HepG2 (cell line): Measurements from ENCODE around the gene SENP5. TPM values are rescaled to one million over a fixed set of nuclear protein-coding genes. Genes with fewer than 3 reads are reported as not detected.

Source experiments
- FOXM1 ChIP-seq: sonication (generic); formaldehyde crosslinking; IDR thresholded peaks from 2 replicates; pipeline ENCODE4 v1.5.0; 2020; ENCODE audit warnings: missing genetic modification reagents
- HDAC1 ChIP-seq: sonication (generic); formaldehyde crosslinking; IDR thresholded peaks from 2 replicates; pipeline ENCODE4 v1.5.1; 2020; ENCODE audit warnings: mild to moderate bottlenecking, missing genetic modification reagents
- IKZF1 ChIP-seq: fragments of 450-650 bp; IDR thresholded peaks from 2 replicates; pipeline ENCODE4 v1.7.1; 2016
- MTF1 ChIP-seq: sonication (generic); formaldehyde crosslinking; IDR thresholded peaks from 2 replicates; pipeline ENCODE4 v1.5.0; 2020; ENCODE audit warnings: missing genetic modification reagents
- NFATC3 ChIP-seq: sonication (generic); formaldehyde crosslinking; IDR thresholded peaks from 2 replicates; pipeline ENCODE4 v1.5.1; 2020; ENCODE audit warnings: mild to moderate bottlenecking, missing genetic modification reagents
- ZFP36 ChIP-seq: fragments of 150-350 bp; IDR thresholded peaks from 2 replicates; pipeline ENCODE4 v1.6.1; 2018; ENCODE audit warnings: borderline replicate concordance, low read length, low read depth; ENCODE audit not compliant: partially characterized antibody
- ZFP37 ChIP-seq: sonication (generic); formaldehyde crosslinking; IDR thresholded peaks from 2 replicates; pipeline ENCODE4 v1.4.0; 2020; ENCODE audit warnings: missing genetic modification reagents, borderline replicate concordance
- ZNF160 ChIP-seq: sonication (generic); formaldehyde crosslinking; IDR thresholded peaks from 2 replicates; pipeline ENCODE4 v1.8.0; 2022; ENCODE audit warnings: mild to moderate bottlenecking, inconsistent platforms, missing genetic modification reagents
- ZNF839 ChIP-seq: sonication (generic); formaldehyde crosslinking; IDR thresholded peaks from 2 replicates; pipeline ENCODE4 v1.4.0; 2020; ENCODE audit warnings: missing genetic modification reagents, mild to moderate bottlenecking, borderline replicate concordance
- polyA plus RNA-seq, 8 experiments: library from polyadenylated mRNA; depleted of rRNA in 3 of 8; stranded (reverse) in 7 of 8; unstranded in 1 of 8; fragments of >200 nt; fragmentation: Illumina TruSeq in 4 of 8; extraction: Trizol in 4 of 8; gene quantifications; 2 replicates each; pipeline versions ENCODE4 v1.2.1 to v1.2.3, GENCODE V29; 2011 to 2016; ENCODE audit warnings: low read depth in 4 of 8, missing spikeins in 1 of 8, mixed read lengths in 1 of 8; ENCODE audit not compliant: insufficient read depth in 1 of 8
- total RNA-seq, 5 experiments: library from RNA; depleted of rRNA; stranded (reverse); fragments of >200 nt; fragmentation: Illumina TruSeq; extraction: Trizol; gene quantifications; 2 replicates each; pipeline ENCODE4 v1.2.3, GENCODE V29; 2016; ENCODE audit warnings: low read depth in 1 of 5
- TF ChIP-seq, protein P1 (sequence below): sonication (generic); formaldehyde crosslinking; IDR thresholded peaks from 2 replicates; pipeline ENCODE4 v1.5.0; 2020; ENCODE audit warnings: mild to moderate bottlenecking, missing genetic modification reagents
- TF ChIP-seq, protein P2 (sequence below): sonication (generic); formaldehyde crosslinking; IDR thresholded peaks from 2 replicates; pipeline ENCODE4 v1.9.0; 2022; ENCODE audit warnings: low read depth, missing genetic modification reagents
- TF ChIP-seq, protein P3 (sequence below): sonication (generic); formaldehyde crosslinking; IDR thresholded peaks from 2 replicates; pipeline ENCODE4 v1.4.0; 2020; ENCODE audit warnings: missing genetic modification reagents
- TF ChIP-seq, protein P4 (sequence below): IDR thresholded peaks from 2 replicates; pipeline ENCODE4 v1.6.1; 2016; ENCODE audit warnings: control low read depth
- TF ChIP-seq, protein P5 (sequence below): sonication (generic); formaldehyde crosslinking; IDR thresholded peaks from 2 replicates; pipeline ENCODE4 v1.5.1; 2020; ENCODE audit warnings: missing genetic modification reagents, mild to moderate bottlenecking, borderline replicate concordance
- TF ChIP-seq, protein P6 (sequence below): sonication (generic); formaldehyde crosslinking; IDR thresholded peaks from 2 replicates; pipeline ENCODE4 v1.4.0; 2020; ENCODE audit warnings: missing genetic modification reagents
- TF ChIP-seq, protein P7 (sequence below): IDR thresholded peaks from 2 replicates; pipeline ENCODE4 v1.6.1; 2016

SENP5 gene
- total and polyA plus RNA-seq, 2 of the 13 experiments (the other 11 are each of a cell fraction or from before 2014, with no cell fraction given): 17.6 to 30.9 TPM

DNA sequence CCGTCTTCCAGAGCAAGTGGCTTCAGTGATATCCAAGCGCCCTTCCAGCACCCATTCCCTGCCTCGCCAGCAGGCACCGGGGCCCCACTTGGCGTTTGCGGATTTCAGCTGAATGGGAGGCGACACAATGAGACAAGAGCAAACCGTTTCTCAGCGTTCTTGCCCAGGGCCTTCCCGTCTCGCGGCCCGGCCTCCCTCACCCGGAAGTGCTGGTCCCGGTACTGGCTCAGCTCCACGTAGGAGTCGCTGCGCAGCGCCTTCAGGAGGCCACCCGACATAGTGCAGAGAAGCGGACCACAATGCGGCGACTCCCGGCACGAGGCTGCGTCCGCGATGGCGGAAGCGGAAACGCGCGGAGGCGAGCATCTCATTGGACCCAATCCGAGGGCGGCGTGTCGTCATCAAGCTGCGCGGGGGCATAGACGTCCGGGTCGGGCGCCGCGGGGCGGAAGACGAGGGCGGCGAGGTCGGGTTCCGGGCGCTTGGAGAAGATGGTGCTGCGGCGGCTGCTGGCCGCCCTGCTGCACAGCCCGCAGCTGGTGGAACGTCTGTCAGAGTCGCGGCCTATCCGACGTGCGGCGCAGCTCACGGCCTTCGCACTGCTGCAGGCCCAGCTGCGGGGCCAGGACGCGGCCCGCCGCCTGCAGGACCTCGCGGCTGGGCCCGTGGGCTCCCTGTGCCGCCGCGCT lies 74.7 kb downstream of the SENP5 start, which contains the start of gene NCBP2 (continued):
- TF ChIP-seq, protein P1, sequence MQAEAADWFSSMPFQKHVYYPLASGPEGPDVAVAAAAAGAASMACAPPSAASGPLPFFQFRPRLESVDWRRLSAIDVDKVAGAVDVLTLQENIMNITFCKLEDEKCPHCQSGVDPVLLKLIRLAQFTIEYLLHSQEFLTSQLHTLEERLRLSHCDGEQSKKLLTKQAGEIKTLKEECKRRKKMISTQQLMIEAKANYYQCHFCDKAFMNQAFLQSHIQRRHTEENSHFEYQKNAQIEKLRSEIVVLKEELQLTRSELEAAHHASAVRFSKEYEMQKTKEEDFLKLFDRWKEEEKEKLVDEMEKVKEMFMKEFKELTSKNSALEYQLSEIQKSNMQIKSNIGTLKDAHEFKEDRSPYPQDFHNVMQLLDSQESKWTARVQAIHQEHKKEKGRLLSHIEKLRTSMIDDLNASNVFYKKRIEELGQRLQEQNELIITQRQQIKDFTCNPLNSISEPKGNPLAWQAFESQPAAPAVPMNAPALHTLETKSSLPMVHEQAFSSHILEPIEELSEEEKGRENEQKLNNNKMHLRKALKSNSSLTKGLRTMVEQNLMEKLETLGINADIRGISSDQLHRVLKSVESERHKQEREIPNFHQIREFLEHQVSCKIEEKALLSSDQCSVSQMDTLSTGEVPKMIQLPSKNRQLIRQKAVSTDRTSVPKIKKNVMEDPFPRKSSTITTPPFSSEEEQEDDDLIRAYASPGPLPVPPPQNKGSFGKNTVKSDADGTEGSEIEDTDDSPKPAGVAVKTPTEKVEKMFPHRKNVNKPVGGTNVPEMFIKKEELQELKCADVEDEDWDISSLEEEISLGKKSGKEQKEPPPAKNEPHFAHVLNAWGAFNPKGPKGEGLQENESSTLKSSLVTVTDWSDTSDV (CRISPR knock-in tag): no peak
- TF ChIP-seq ZFP37 (CRISPR knock-in tag) (0 out of 2 replicates have a peak, but pooled peaks have one; percentile 26), ZNF160 (CRISPR knock-in tag) (peak; percentile 29; the same call in 1 of the 2 replicates), HDAC1 (CRISPR knock-in tag) (peak; percentile 98), FOXM1 (CRISPR knock-in tag) (no peak), ZNF839 (CRISPR knock-in tag) (peak; percentile 44; the same call in 1 of the 2 replicates), IKZF1 (no peak), NFATC3 (CRISPR knock-in tag) (peak; percentile 90), MTF1 (no peak), ZFP36 (no peak)
- TF ChIP-seq, protein P2, sequence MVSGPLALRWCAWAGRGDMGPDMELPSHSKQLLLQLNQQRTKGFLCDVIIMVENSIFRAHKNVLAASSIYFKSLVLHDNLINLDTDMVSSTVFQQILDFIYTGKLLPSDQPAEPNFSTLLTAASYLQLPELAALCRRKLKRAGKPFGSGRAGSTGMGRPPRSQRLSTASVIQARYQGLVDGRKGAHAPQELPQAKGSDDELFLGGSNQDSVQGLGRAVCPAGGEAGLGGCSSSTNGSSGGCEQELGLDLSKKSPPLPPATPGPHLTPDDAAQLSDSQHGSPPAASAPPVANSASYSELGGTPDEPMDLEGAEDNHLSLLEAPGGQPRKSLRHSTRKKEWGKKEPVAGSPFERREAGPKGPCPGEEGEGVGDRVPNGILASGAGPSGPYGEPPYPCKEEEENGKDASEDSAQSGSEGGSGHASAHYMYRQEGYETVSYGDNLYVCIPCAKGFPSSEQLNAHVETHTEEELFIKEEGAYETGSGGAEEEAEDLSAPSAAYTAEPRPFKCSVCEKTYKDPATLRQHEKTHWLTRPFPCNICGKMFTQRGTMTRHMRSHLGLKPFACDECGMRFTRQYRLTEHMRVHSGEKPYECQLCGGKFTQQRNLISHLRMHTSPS: no peak
- TF ChIP-seq, protein P3, sequence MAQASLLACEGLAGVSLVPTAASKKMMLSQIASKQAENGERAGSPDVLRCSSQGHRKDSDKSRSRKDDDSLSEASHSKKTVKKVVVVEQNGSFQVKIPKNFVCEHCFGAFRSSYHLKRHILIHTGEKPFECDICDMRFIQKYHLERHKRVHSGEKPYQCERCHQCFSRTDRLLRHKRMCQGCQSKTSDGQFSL: 0 out of 2 replicates have a peak, but pooled peaks have one; percentile 9
- TF ChIP-seq, protein P4, sequence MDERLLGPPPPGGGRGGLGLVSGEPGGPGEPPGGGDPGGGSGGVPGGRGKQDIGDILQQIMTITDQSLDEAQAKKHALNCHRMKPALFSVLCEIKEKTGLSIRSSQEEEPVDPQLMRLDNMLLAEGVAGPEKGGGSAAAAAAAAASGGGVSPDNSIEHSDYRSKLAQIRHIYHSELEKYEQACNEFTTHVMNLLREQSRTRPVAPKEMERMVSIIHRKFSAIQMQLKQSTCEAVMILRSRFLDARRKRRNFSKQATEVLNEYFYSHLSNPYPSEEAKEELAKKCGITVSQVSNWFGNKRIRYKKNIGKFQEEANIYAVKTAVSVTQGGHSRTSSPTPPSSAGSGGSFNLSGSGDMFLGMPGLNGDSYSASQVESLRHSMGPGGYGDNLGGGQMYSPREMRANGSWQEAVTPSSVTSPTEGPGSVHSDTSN: no peak
- TF ChIP-seq, protein P5, sequence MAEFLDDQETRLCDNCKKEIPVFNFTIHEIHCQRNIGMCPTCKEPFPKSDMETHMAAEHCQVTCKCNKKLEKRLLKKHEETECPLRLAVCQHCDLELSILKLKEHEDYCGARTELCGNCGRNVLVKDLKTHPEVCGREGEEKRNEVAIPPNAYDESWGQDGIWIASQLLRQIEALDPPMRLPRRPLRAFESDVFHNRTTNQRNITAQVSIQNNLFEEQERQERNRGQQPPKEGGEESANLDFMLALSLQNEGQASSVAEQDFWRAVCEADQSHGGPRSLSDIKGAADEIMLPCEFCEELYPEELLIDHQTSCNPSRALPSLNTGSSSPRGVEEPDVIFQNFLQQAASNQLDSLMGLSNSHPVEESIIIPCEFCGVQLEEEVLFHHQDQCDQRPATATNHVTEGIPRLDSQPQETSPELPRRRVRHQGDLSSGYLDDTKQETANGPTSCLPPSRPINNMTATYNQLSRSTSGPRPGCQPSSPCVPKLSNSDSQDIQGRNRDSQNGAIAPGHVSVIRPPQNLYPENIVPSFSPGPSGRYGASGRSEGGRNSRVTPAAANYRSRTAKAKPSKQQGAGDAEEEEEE (CRISPR knock-in tag): peak; percentile 54; the same call in 1 of the 2 replicates
- TF ChIP-seq, protein P6, sequence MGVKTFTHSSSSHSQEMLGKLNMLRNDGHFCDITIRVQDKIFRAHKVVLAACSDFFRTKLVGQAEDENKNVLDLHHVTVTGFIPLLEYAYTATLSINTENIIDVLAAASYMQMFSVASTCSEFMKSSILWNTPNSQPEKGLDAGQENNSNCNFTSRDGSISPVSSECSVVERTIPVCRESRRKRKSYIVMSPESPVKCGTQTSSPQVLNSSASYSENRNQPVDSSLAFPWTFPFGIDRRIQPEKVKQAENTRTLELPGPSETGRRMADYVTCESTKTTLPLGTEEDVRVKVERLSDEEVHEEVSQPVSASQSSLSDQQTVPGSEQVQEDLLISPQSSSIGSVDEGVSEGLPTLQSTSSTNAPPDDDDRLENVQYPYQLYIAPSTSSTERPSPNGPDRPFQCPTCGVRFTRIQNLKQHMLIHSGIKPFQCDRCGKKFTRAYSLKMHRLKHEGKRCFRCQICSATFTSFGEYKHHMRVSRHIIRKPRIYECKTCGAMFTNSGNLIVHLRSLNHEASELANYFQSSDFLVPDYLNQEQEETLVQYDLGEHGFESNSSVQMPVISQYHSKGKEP (CRISPR knock-in tag): peak; percentile 50; the same call in 1 of the 2 replicates
- TF ChIP-seq, protein P7, sequence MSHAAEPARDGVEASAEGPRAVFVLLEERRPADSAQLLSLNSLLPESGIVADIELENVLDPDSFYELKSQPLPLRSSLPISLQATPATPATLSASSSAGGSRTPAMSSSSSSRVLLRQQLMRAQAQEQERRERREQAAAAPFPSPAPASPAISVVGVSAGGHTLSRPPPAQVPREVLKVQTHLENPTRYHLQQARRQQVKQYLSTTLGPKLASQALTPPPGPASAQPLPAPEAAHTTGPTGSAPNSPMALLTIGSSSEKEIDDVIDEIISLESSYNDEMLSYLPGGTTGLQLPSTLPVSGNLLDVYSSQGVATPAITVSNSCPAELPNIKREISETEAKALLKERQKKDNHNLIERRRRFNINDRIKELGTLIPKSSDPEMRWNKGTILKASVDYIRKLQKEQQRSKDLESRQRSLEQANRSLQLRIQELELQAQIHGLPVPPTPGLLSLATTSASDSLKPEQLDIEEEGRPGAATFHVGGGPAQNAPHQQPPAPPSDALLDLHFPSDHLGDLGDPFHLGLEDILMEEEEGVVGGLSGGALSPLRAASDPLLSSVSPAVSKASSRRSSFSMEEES (CRISPR knock-in tag): peak; percentile 82
